Measurements from ENCODE around the gene ZGPAT. TPM values are rescaled to one million over a fixed set of nuclear protein-coding genes. Genes with fewer than 3 reads are reported as not detected.

The ZGPAT gene
- total and polyA plus RNA-seq, 9 of the 15 experiments (the other 6 are each of a cell fraction or from before 2014, with no cell fraction given) = 0.14 to 26.6 (median 7.4) TPM

GRCh38 chr20:63707558-63708300 lies at the start of gene ZGPAT, which contains the start of gene ARFRP1 (continued):
- no peak for TF ChIP-seq SRSF3 (IDR thresholded peaks at IDR 0.05; ENCODE audit: insufficient read depth, low read length)
- peak; percentile 84 for TF ChIP-seq CCNT2 (IDR thresholded peaks at IDR 0.05; ENCODE audit: borderline replicate concordance, extremely low read depth, insufficient read length, low read depth, low read length)
- no peak for TF ChIP-seq FOXJ2 (tag; IDR thresholded peaks at IDR 0.05)
- TF ChIP-seq SREBF1 (IDR thresholded peaks at IDR 0.05; ENCODE audit: borderline replicate concordance, low read depth, low read length) = peak; percentile 83
- no peak for TF ChIP-seq PTRF (tag; IDR thresholded peaks at IDR 0.05)
- no peak for TF ChIP-seq CTCFL (IDR thresholded peaks at IDR 0.05; ENCODE audit: borderline replicate concordance, insufficient read depth, low read depth, low read length, poor library complexity, severe bottlenecking)
- TF ChIP-seq ARHGAP35 (IDR thresholded peaks at IDR 0.05; ENCODE audit: partially characterized antibody) = no peak
- no peak for TF ChIP-seq BCOR (IDR thresholded peaks at IDR 0.05)
- TF ChIP-seq ETV5 (CRISPR knock-in tag; IDR thresholded peaks at IDR 0.05; ENCODE audit: low read depth) = no peak
- TF ChIP-seq HNRNPLL (IDR thresholded peaks at IDR 0.05; ENCODE audit: low read depth, low read length, poor library complexity, severe bottlenecking) = no peak
- TF ChIP-seq E2F6 (IDR thresholded peaks at IDR 0.05; ENCODE audit: borderline replicate concordance in 1 of 2, extremely low read depth in 1 of 2, insufficient read depth in 1 of 2, insufficient read length in 1 of 2, low read depth in 1 of 2, low read length in 1 of 2, poor library complexity in 1 of 2, severe bottlenecking in 1 of 2) = peak; percentile 75 to 92
- TF ChIP-seq DDX20 (tag; IDR thresholded peaks at IDR 0.05; ENCODE audit: low read depth) = no peak
- no peak for TF ChIP-seq TCFL5 (CRISPR knock-in tag; conservative IDR thresholded peaks at IDR 0.05)
- peak; percentile 49 for TF ChIP-seq NEUROD1 (IDR thresholded peaks at IDR 0.05; ENCODE audit: borderline replicate concordance, low read depth, low read length, partially characterized antibody)
- TF ChIP-seq TRIM25 (IDR thresholded peaks at IDR 0.05; ENCODE audit: borderline replicate concordance) = no peak
- no peak for TF ChIP-seq NUFIP1 (IDR thresholded peaks at IDR 0.05; ENCODE audit: partially characterized antibody)
- peak; percentile 89; the same call in 1 of the 2 replicates for TF ChIP-seq BRD4 (IDR thresholded peaks at IDR 0.05)
- no peak for TF ChIP-seq OTX1 (CRISPR knock-in tag; IDR thresholded peaks at IDR 0.05)
- peak; percentile 88 for TF ChIP-seq ZNF143 (CRISPR knock-in tag; IDR thresholded peaks at IDR 0.05)
